GM13977 (cell line): Measurements from ENCODE around the gene NEK9.

Experiments
- DNase-seq: peaks from one replicate; pipeline ENCODE4 v3.0.0; 2012; ENCODE audit warnings: low spot score
- in situ Hi-C: fragments of 300-500 bp; cut with MboI; formaldehyde crosslinking; loops from one replicate; pipeline ENCODE4 v1.12.0; 2022; ENCODE audit warnings: low sequenced_read_pairs, low pct_unique_long_range_greater_than_20kb, mixed read lengths, inconsistent platforms; ENCODE audit not compliant: unreplicated experiment
- TF ChIP-seq, protein P1 (sequence below): IDR thresholded peaks from 2 replicates; pipeline ENCODE4 v1.5.1; 2012; ENCODE audit warnings: mild to moderate bottlenecking, control low read depth; ENCODE audit not compliant: insufficient read depth; ENCODE audit errors: extremely low read depth, missing control alignments

Gene NEK9

GRCh38 chr14:75060420-75060819, 66.4 kb downstream of the NEK9 start:
- in situ Hi-C loops: no loop called here
- DNase-seq: no peak
- TF ChIP-seq, protein P1, sequence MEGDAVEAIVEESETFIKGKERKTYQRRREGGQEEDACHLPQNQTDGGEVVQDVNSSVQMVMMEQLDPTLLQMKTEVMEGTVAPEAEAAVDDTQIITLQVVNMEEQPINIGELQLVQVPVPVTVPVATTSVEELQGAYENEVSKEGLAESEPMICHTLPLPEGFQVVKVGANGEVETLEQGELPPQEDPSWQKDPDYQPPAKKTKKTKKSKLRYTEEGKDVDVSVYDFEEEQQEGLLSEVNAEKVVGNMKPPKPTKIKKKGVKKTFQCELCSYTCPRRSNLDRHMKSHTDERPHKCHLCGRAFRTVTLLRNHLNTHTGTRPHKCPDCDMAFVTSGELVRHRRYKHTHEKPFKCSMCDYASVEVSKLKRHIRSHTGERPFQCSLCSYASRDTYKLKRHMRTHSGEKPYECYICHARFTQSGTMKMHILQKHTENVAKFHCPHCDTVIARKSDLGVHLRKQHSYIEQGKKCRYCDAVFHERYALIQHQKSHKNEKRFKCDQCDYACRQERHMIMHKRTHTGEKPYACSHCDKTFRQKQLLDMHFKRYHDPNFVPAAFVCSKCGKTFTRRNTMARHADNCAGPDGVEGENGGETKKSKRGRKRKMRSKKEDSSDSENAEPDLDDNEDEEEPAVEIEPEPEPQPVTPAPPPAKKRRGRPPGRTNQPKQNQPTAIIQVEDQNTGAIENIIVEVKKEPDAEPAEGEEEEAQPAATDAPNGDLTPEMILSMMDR: no peak

- in situ Hi-C loops: no loop called here
- DNase-seq: no peak
- TF ChIP-seq, protein P1: no peak
Measured at GRCh38 chr14:75059642-75060041, 67.2 kb downstream of the NEK9 start.

GRCh38 chr14:75054421-75054820, 72.4 kb downstream of the NEK9 start:
- TF ChIP-seq, protein P1: no peak
- in situ Hi-C loops: no loop called here
- no peak for DNase-seq

DNA sequence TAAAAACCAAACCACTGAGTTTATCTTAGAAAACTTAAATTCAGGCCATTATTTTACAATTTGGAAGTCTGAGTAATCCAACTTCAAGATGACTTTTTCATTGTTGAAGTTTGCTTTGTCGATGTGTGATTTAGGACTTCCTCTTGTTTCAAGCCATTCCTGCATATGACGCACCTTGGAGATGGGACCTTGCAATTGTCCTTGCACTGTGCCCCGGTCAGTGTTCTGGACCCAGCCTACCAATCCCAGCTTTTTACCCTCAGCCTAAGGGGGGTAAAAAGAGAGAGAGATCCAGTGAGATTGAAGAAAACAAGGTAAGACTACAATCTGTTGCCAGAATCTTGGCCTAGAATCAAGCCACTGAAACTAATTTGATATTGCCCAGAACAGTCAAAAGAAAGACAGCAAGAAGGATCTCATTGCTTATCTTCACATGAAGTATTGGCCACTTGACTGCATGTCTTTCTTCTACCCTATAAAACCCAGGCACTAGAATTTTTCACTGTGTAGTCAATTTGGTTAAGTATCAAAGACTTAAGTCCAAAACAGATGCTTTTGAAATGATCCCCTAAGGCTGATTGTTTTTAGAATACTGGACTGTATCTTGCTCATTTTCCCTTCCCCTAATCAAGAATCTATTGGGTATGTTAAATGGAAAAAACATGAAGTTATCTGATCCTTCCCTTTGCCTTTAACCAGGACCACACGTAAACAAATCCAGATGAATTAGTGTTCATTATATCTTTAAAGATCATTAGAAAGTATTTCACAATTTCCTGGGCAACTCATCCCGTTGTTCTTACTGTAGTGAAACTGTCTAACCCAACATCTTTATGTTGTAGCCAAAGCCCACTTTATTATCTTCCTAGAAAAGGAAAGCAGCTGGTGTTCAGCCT, 73.2 kb downstream of the NEK9 start:
- TF ChIP-seq, protein P1: no peak
- in situ Hi-C loops: no loop called here
- DNase-seq: no peak

- TF ChIP-seq, protein P1: no peak
- in situ Hi-C loops: no loop called here
- no peak for DNase-seq
Measured at GRCh38 chr14:75051556-75051899, 75.3 kb downstream of the NEK9 start.

DNA sequence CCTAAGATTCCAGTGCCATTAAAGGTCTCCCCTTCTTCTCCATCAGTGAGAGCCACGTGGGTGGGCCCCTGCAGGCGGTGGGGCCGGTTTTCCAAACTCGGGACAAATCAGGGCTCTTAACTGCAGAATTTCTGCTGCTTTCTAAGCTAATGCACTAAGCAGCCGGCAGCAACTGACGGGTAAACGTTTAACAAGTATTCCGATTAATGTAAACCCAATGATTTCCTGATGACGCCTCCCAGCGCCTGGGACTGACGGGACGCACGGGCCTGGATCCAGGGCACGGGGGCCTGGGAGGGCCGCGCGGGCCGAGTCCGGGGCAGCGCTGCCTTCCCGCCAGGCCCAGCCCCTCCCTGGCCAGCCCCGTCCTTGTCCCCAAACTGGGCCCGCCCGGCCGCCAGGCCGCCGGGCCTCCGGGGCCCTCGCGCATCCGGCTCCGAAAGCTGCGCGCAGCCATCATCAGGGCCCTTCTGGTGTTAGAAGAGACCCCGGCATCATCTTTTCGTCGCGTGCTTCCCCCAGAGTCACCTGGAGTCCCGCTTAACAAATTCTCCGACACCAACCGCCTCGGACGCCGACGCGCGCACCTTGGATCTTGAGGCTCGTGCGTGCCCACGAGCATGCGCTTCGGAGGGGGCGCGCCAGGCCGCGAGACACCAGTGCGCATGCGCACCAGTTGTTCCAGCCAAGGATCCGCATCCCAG, 75.8 kb downstream of the NEK9 start, which contains the start of gene MLH3:
TSS of gene MLH3 (minus strand) at position 616 of the 704 bp plus-strand sequence. CDS start 1,812 bp downstream, outside the sequence.
- in situ Hi-C loops: no loop called here
- TF ChIP-seq, protein P1: no peak
- peak; percentile 91 for DNase-seq
